GM19455 (cell line): ENCODE measurements around the gene SMARCC1.
"Not testable (repeated sequence)": the region's sequence is repeated elsewhere in the genome, so short reads cannot be mapped to it uniquely, and the experiment has no call there.

Experiments
- ATAC-seq: cut with Tn5 transposase; IDR thresholded peaks from one replicate; pipeline ENCODE4 v1.9.1; 2021; ENCODE audit not compliant: unreplicated experiment

The SMARCC1 gene

GRCh38 chr3:47772047-47772446, 9.6 kb downstream of the SMARCC1 start:
- ATAC-seq, result no peak

- no peak for ATAC-seq
Measured at GRCh38 chr3:47766186-47766585, 15.5 kb downstream of the SMARCC1 start.

DNA sequence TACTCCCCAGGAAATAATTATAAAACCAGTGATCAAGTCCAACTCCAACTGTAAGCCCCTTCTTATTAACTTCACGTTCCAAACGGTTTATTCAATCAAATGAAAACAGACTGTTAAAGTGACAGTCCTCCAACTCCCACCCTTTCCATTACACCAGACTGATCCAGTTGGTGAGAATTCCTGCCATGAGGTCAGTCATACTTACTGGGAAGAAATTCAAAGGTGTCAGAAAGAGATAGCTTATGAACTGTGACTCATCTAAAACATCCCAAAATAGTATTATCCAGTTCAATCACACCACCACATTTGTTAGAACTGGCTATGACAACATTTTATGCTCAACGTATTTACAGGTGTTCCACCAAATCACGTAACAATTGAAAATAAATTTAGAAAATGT, 19.5 kb downstream of the SMARCC1 start:
- ATAC-seq, result no peak

GRCh38 chr3:47761046-47761445, 20.6 kb downstream of the SMARCC1 start:
- ATAC-seq, result no peak

- not testable (repeated sequence) for ATAC-seq
Measured at GRCh38 chr3:47760207-47760606, 21.5 kb downstream of the SMARCC1 start.

GRCh38 chr3:47758261-47759025, 23.2 kb downstream of the SMARCC1 start:
- no peak for ATAC-seq

- no peak for ATAC-seq
Measured at GRCh38 chr3:47752716-47753115, 29.0 kb downstream of the SMARCC1 start.

GRCh38 chr3:47750811-47751354, 30.8 kb downstream of the SMARCC1 start:
- not testable (repeated sequence) for ATAC-seq

DNA sequence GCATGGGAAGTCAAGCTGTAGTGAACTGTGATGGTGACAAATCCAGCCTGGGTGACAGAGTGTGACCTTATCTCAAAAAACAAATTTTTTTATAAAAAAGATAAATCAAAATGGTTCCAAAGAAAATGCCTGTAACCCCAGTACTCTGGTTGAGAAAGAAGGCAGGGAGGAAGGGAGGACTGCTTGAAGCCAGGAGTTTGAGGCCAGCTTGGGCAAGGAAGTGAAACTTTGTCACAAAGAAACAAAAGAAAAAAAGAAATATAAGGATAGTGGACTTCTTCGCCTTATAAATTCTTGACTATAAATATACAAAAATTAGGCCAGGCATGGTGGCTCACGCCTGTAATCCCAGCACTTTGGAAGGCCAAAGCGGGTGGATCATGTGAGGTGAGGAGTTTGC, 34.1 kb downstream of the SMARCC1 start:
- ATAC-seq, result no peak

GRCh38 chr3:47746264-47746663, 35.4 kb downstream of the SMARCC1 start:
- no peak for ATAC-seq

- ATAC-seq, result no peak
Measured at GRCh38 chr3:47743855-47744254, 37.8 kb downstream of the SMARCC1 start.

- ATAC-seq, result not testable (repeated sequence)
Measured at GRCh38 chr3:47743352-47743751, 38.3 kb downstream of the SMARCC1 start.

GRCh38 chr3:47741925-47742324, 39.8 kb downstream of the SMARCC1 start:
- ATAC-seq, result no peak

DNA sequence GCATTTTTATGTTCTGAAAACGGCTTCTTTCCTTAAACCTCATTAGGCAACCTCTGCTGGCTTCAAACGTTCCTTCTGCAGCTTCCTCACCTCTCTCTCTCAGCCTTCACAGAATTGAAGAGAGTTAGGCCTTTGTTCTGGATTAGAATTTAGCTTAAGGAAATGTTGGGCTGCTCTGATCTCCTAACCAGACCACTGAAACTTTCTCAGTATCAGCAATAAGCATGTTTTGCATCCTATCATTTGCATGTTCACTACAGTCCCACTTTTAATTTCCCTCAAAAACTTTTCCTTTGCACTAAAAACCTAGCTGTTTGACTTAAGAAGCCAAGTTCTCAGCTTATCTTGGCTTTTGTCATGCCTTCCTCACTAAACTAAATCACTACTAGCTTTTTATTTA, 49.5 kb downstream of the SMARCC1 start:
- ATAC-seq, result no peak

- ATAC-seq, result no peak
Measured at GRCh38 chr3:47731061-47731460, 50.6 kb downstream of the SMARCC1 start.

- no peak for ATAC-seq
Measured at GRCh38 chr3:47722859-47723258, 58.8 kb downstream of the SMARCC1 start.

GRCh38 chr3:47717448-47717847, 64.2 kb downstream of the SMARCC1 start:
- not testable (repeated sequence) for ATAC-seq

GRCh38 chr3:47716656-47717055, 65.0 kb downstream of the SMARCC1 start:
- no peak for ATAC-seq

DNA sequence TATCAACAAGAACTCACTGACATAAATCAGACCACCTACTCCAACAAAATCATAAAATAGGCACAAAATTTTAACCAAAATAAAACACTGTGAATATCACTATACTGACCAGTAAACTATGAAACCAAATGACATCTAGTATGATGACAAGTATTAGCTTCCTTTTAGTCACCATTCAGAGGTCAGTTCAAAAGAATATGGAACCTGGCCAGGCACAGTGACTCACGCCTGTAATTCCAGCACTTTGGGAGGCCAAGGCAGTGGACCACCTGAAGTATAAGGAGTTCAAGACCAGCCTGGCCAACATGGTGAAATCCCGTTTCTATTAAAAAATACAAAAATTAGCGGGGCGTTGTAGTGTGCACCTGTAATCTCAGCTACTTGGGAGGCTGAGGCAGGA, 65.8 kb downstream of the SMARCC1 start:
- ATAC-seq, result no peak

GRCh38 chr3:47714606-47715005, 67.1 kb downstream of the SMARCC1 start:
- ATAC-seq, result no peak

DNA sequence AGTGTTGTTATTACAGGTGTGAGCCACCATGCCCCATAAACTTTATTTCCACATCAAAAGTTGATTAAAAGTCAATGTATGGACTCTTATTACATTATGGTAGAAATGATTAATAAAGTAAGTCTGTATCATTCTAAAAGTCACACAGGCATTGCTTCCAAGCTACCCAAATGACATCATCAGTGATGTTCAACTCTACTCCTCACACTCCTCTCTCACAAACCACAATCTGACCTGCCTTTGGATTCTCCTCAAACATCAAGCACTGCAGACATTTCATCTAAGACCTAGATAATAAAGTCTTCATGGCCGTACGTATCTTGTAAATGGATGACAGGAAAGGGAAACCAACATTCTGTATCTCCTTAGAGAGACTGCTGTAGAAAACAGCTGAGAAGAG, 68.0 kb downstream of the SMARCC1 start:
- no peak for ATAC-seq

GRCh38 chr3:47712398-47712797, 69.3 kb downstream of the SMARCC1 start:
- no peak for ATAC-seq

GRCh38 chr3:47711596-47711995, 70.1 kb downstream of the SMARCC1 start:
- ATAC-seq, result no peak
